Activated gamma-delta T cell (primary cell): Measurements from ENCODE around the gene NEGR1.

Experiments
- DNase-seq: peaks from one replicate; lab custom pipeline; 2025; lab: John Stamatoyannopoulos, UW

NEGR1 gene

DNA sequence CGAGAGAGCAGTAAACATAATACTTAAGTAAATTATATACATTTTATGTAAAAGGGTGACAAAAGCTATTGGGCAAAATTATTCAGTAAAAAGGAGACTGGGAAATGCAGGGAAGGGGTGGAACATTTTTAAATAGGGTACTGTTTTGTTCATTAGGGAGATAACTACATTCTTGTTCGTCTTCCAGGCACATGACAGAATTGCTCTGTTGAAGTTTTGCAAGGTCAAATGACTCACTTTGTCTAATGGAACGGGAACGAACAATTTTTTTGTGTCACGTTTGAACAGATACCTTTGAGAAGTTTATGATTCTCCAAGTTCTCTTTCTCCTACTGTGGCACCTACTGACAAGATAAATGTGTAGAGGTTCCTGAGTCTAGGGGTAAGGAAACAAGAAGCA is 819.2 kb downstream of the NEGR1 start:
- DNase-seq: no peak

DNA sequence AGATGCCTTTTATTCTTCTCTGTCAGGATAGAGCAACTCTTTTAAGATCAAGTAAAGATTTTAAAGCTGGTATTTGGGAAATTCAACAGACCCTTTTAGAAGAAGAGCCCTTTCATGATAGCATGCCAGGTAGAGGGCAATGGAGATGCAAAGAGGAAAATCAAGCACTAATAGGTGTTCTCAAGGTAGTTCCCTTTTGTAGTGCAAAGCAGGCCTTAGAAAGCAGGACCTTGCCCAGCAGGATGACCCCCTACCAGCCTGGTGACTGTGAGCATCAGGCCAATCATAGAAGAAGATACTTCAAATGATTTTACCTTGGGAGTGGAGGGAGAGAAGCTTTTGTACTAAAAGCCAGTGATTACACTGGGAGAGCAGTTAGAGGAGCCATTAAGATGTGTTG is 820.1 kb downstream of the NEGR1 start:
- no peak for DNase-seq

DNA sequence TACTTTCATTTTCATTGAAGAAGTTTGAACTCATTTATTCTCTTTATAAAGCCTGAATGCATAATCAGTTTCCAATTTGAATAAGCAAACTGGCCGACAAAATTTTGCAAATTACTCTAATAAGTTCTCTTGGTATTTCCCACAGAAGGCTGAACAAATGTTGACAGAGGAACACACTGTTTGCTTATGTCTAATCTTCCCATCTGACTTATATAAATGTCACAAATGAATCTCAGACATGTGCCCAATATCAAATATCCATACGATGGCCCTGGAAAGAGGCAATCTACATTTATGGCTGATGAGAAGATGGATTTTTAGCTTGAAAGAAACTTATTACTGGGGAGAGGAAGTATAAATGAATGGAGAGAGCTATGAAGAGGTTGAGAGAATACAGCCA is 820.9 kb downstream of the NEGR1 start:
- no peak for DNase-seq

DNA sequence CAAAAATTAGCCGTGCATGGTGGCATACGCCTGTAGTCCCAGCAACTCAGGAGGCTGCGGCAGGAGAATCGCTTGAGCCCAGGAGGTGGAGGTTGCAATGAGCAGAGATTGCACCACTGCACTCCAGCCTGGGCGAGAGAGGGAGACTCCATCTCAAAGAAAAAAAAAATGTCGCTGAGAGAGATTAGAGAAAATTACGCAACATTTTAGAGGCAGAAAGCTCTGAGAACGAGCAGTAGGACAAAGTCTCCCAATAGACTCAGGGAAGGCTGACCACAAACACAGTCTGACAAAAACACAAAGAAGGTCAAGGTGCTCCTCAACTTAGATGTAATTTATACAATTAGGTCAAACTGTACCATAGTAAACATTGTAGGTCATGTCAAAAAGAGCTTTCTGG is 833.9 kb downstream of the NEGR1 start:
- no peak for DNase-seq

DNA sequence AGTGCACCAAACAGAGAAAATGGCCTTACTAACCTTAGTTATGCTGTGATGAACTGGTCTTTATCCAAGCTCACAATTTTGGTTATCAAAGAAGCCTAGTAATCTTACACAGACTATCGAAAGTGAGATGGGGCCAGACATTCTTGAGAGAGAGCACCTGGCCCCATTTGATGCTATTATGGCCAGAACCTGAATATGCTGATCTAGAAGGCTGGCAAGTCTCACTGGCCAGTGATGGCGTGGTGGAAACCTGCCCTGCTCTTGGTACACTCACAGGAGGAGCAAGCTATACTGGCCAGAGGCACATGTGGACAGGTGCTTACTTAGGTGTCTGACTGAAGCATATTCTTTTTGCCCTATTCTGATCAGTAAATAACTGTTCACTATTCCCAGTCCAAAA is 843.7 kb downstream of the NEGR1 start:
- no peak for DNase-seq

DNA sequence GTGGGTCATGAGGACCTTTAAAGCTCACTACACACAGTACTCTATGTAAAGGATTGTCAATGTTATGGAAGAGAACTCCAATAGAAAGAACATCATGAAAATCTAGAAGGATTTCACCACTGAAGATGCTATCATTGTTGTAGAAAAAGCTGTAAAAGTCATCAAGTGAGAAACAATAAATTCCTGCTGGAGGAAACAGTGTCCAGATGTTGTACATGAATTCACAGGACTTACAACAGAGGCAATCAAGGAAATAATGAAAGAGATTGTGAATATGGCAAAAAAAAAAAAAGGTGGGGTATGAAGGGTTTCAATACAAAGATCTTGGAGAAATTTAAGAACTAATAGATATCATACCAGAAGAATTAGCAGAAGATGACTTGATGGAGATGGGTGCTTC is 846.4 kb downstream of the NEGR1 start:
- no peak for DNase-seq

DNA sequence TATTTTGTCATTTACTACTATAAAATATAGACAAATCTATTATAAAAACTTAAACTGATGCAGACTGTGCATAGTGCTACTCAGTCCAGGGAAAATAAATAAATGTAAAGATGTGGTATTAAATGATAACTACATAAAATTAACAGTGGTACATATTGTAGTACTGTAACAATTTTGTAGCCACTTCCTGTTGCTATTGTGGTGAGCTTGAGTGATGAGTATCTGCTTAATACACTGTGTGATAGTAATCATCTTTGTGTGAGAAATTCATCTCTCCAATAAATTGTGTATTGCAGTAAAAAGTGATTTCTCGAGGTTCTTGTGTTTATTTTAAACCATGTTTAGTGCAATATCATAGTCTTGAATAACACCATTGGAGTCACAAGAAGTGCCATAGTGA is 848.1 kb downstream of the NEGR1 start:
- DNase-seq: no peak

DNA sequence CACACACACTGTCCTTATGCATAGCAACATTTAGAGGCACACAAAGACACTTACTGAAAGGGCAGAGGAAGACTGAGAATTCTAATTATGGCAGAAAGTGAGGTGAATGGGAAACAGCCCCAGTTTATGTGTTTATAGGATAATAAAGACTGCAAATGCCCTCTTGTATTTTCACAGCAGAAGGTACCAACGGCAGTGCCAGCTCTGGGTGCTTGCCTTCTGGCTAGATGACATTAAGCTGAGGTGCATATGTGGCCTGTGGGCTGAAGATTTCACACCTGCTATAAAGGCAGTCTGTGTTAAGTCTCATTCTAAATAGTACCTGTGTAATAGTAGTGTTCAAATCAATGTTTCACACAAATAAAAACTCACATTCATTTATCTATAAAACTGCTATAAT is 854.3 kb downstream of the NEGR1 start:
- no peak for DNase-seq

DNA sequence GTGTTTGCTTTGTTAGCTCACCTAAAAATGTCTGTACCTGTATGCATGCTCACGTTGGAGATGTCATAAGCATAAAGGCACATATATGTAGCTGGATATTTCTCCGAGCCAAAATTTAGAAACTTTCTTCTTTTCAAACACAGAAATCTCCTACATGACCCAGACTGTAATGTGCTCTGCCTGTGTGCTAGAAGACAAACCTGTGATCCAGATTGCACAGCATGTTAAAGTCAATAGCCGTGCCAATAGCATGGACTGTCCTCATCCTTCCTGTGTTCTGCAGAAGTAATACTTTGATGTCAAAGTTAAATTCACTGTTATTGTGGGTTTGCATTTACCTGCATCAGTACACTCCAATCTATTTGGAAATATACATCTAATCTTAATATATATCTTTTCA is 855.3 kb downstream of the NEGR1 start:
- no peak for DNase-seq

DNA sequence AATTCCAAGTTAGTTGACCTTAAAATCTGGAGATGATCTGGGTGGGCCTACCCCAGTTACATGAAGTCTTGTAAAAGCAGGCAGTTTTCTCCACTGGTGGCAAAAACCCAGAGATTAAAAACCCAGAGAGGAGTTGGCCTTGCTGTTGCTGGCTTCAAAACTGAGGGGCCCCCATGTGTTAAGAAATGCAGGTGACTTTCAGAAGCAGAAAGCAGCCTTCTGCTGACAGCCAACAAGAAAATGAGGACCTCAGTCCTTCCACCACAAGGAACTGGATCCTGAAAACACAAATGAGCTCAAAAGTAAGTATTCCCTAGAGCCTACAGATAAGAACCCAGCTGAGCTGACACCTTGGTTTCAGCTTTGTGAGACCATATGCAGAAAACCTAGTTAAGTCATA is 857.8 kb downstream of the NEGR1 start:
- DNase-seq: no peak

DNA sequence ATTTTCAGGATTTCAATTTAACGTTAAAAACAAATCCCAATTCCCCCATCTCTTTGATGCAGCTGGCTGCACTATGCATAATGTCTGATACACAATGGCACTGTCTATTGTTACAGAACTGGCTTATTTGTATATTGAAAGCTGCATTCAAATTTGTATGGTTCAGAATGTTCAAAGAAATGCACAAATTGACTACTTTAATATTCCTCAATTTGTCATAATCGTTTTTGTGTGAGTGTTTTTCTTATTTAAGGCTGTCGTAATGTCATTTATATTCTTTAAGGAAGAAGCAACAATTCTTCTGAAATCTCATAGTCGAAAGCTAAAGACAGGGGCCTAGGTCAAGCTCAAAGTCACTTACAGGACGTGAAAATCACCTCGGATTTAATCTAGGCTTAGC is 860.1 kb downstream of the NEGR1 start:
- no peak for DNase-seq

DNA sequence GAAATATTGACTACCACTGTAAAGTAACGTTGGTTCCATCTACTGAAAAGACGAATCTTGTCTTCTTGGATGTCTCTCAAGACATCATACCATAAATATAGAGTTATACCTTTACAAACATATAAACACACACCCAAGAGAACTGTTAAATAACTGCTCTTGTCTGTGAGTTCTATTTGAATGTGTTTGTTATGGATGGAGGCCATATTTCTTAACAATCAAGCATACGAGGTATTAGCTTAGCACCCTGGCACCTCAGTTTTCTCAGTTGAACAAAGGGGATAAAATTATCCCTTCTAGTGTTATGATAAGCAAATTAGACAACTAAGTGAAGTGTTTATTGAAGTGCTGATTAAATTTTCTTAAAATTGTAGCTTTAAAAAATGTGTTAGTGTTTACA is 864.9 kb downstream of the NEGR1 start:
- no peak for DNase-seq

DNA sequence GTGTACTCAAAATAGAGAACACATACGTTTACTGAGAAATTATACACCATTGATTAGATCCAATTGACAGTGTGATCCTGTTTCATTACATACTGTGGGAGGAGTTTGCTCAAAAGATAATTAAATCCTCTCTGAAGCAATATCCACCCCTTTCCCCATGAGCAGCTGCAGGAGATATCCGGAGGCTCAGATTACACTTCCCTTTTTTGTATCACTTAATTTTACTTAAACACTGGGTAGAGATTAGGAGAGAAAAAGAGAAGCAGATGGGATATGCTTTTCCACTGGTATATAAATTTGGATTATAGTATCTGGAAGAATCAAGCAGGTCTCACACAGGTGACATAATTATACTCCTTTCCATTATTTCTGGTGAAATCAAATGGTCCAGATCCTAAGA is 868.2 kb downstream of the NEGR1 start:
- DNase-seq: no peak

DNA sequence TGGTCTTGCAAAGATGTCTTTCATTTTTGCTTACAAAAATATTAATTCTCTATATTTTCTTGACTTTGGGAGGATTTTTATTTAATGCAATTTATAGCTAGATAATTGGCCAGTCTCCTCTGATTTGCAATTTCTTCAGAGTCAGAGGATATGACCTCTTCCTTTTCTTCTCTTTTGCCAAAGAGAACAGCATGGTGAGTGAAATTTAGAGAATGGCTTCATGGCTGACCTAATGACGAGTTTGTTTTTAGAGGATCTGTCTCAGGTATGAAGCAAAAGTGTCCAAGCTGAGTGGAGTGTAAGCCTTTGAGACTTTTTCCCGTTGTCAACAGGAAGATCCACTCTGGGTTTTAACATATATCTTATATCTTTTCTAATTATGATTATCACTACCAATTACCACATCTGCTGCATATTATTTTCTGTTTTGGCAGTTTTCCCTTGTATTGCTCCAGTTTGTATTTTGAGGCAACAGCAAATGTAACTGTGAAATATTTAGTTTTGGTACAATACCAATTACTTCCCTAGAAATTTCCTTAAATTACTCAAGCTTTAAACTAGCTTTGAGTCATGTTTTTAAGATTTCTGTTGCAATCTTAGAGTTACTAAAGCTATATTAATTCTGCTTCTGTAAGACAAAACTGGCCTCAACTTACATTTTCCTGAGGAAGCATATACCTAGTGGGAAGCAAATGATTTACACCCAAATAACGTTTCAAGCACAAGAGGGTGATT is 868.7 kb downstream of the NEGR1 start:
- no peak for DNase-seq

DNA sequence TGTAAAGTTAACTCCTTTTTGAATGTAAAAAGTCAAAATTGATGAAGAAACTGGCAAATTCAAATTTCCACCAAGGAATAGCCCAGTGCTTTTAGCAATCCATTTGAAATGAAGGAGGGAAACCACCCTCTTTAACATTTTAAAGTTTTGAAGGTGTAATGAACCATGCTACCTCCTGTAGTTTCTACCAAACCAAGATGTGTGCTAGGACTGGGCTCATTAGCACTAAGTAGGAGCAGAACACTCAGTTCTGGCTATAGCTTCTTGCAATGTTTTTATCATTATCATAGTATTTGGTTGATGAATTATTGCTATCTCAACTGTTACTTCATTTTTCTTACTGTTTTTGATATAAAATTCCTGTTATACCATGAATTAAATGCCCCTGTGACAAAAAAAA is 882.3 kb downstream of the NEGR1 start:
- DNase-seq: no peak

DNA sequence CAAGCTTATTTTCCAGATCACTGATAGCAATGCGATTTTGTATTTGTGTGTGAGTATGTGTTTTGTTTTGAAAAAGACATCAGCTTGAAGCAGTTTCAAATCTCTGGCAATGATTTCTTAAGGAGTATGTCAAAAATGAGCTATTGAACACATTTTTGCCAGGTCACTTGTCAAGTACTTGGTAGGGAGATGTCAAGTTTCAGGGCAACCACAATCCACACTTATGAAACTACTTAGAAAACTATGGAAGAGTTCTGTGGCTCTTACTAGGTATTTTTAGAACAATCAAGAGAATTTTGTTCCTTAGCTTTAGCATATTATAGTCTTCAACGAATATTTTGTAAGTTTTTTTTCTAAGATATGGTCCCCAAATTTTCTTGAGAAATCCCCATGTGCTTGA is 882.7 kb downstream of the NEGR1 start:
- no peak for DNase-seq

DNA sequence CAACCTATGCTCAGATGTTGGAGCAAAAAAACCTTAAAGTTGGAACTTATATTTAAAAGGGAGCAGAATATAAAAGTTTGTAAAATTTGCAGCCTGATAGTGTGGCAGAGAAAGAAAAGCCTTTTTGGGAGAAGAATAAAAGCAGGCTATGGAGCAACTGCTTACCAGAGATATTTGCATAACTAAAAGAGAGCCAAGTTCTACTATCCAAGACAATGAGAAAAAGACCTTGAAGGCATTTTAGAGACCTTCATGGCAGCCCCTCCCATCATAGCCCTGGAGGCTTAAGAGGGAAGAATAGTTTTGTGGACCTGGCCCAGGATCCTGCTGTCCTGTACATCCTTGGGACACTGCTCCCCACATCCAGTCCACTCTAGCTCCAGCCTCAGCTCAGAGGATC is 889.0 kb downstream of the NEGR1 start:
- DNase-seq: no peak

DNA sequence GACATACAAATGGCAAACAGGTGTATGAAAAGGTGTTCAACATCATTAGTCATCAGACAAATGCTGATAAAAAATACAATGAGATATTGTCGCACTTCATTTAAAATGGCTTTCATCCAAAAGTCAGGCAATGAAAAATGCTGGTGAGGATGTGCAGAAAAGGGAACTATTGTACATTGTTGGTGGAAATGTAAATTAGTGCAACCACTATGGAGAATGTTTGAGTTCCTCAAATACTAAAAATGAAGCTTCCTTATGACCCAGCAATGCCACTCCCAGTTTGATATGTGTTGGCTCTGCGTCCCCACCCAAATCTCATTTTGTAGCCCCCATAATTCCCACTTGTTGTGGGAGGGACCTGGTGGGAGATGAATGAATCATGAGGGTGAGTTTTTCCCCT is 891.8 kb downstream of the NEGR1 start:
- DNase-seq: no peak

DNA sequence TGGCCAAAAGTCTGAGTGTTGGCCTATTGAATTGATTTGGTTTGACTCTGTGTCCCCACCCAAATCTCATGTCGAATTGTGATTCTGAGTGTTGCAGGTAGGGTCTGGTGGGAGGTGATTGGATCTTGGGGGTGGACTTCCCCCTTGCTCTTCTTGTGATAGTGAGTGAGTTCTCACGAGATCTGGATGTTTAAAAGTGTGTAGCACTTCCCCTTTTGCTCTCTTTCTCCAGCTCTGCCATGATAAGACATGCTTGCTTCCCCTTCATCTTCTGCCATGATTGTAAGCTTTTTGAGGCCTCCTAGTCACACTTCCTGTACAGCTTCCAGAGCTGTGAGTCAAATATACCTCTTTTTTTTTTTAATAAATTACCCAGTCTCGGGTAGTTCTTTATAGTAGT is 904.5 kb downstream of the NEGR1 start:
- no peak for DNase-seq

DNA sequence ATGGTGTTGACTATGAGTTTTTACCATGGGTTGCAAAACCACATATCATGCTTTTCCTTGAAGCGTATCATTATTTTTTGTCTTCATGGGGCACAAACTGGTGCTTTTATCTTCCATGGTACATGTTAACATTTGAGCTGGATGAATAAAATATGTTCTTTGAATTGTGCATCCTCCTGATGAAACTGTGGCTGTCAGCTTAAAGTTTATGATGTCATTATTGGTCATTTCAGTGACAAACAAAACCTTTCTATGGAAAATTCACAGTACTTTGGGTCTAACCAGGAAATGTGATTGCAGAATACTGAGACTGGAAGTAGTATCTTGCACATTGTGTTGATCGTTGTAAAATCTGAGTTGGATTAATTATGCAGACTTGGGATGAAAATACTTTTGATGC is 909.8 kb downstream of the NEGR1 start:
- DNase-seq: no peak

DNA sequence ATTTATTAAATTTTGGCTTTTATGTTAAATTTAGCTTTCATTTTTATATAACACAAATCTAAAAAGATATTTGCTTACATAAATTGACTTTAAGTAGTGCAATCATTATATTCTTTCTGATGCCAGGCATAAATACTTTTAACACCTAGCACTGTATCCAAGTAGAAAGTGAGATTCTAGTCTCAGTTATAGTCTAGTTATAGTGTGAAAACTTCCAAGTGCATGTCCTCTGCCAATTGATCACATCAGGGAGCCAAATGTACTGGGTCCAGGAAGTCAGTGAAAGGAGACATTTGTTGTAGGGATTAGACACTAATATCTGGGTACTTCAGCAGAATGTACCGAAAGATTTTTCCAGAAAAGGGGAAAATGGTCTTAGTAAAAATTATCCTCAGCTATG is 910.8 kb downstream of the NEGR1 start:
- DNase-seq: no peak

DNA sequence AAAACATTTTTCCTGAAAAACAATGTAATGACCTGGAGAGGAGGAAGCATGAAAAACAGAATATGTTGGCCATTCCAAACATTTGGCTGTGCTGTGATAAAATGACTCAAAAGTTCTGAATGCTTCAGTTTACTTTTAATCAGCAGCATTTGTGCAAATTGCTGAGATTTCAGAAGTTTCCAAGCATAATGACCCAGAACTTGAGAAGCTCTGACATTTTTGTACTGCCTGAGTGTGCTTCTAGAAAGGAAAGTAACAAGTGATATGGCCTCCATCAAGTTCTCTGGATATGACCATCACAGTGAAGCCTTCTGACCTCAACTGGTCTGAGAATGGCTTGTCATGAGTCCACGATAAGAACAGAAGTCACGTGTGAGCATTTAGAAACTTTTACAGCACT is 918.1 kb downstream of the NEGR1 start:
- no peak for DNase-seq

DNA sequence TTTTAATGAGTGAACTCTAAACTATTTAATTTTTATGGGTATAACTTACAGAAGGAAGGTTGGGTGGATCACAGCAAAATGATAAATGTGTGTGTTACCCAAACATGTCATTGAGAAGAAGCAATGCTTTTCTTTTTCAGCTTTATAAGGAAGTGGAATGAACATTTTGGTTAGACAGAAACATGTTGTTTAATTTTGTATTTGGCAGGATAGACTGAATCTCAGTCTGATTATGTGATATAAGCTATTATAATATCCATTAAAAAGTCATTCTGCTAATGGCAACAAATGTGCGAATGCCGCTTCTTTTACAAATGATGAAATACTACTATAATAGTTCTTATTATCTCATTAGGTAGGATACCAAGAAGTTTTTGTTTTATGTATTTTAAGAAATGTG is 919.6 kb downstream of the NEGR1 start:
- no peak for DNase-seq

DNA sequence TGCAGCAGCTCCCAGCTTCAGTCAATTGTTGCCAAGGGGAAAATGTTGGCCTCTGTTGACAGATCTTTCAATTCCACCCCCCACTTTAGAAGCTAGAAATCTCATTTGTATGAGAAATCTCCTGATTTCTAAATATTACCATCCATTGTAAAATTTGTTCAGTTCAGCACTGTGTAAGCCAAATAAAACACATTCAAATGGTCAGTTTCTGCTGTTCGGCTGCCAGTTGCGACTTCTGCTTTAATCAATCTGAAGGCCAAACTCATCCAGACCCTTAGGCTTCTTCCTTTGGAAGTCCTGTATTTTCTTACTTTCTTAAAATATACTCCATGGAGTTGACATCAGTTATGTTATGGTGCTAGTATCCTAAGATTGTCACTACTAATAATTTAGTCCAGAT is 920.3 kb downstream of the NEGR1 start:
- no peak for DNase-seq

DNA sequence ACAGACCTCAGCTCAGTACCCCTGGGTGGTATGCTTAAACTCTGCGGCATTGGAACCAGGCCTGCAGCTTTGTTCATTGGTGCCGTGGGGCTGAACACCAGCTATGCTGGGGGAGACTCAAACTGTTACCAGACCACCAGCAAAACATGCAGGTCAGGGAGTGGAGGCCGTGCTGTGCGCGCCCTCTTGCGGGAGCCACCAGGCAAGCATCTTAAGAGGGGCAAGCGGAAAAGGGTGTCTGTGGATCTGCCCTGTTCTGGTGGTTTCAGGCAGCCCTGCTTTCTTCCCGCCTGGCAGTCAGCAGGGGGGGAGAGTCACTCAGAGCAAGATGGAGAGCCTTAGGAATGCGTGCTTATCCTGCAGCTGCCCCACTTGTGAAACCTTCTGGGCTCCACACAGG is 924.6 kb downstream of the NEGR1 start:
- no peak for DNase-seq
